ENCODE measurements around the gene NPB.

The NPB gene

DNA sequence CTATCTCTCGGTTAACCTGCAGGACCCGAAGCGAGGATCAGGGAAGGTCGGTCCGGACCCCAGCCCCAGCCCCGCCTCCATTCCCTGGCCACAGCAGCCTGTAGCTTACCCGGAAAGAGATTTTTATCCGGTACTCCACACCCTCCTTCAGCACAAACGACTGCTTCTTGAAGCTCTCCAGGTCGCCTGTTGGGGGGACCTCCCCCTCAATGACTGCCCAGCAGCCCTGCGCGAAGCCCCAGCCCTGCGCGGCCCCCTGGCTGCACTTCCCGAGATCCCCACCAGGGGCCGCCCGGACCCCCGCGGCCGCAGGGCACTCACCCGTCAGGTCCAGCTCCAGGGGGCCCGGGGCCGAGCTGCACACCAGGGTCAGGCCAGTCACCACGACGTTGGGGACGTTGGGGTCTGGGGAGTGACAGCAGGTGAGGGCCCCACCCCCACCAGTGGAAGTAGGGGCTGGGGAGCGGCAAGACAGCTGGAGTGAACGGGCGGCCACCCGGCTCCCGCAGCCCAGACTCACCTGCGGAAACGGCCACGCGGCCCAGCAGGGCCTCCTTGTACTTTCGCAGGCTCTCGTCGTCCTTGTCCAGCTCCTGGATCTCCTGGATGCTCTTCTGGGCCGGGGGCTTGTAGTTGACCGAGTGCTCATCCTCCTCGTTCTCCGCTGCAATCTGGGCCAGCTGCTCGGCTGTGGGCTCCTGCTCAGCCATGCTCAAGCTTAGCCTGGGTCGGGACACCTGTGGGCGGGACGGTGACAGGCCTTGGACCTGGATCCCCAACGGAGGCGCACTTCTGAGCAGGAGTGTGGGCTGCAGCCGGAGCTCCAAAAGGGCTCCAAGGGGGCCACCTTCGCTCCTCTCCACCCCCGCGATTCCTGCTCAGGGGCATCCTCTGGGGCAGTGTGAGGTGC is 32.6 kb upstream of the NPB start:
- peak; percentile 37 for DNase-seq (ENCODE audit: low read depth)

- DNase-seq (ENCODE audit: low read depth) = no peak
Measured at GRCh38 chr17:81870131-81870980, 31.7 kb upstream of the NPB start.

DNA sequence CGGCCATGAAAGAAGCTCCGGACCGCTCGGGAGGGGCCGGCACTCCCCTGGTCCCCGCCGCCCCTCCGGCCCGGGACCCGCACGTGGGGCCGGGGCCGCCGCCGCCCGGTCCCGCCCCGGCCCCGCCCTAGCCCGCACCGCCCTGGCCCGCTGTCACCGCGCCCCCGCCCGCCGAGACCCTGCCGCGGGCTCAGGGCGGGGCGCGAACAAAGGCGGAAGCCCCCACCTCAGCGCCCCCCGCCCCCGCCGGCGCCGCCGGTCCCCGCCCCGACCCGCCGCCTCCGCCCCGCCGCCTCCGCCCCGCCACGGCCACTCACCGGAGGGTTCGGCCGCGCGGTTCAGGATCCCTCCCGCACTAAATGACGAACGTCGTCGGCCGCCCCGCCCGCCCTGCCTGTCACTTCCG is 31.1 kb upstream of the NPB start, which contains the start of gene ARHGDIA:
TSS of gene ARHGDIA (minus strand) at position 357 of the 406 bp plus-strand sequence. CDS start 1,407 bp downstream, outside the sequence.
- DNase-seq (ENCODE audit: low read depth) = no peak

- peak; percentile 94 for DNase-seq (ENCODE audit: low read depth)
Measured at GRCh38 chr17:81871387-81872230, 30.4 kb upstream of the NPB start.

DNA sequence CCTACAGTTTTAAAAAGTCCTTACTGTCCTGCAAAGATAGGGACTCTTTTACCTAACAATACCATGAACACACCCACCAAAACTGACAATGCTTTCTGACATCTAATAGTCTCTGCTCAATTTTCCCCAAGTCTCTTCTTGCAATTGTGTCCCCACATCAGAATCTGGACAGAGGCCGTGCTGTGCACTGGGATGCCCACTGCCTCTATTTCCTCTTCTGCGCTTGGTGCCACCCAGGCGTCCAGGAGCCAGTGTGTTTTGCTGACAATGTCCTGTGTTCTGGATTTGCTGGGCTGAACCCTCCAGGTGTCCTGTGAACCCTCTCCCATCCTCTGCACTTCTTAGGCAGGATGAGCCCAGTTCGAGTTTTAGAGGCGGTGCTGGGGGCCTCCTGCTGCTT is 24.5 kb upstream of the NPB start:
- DNase-seq (ENCODE audit: low read depth) = no peak

- no peak for DNase-seq (ENCODE audit: low read depth)
Measured at GRCh38 chr17:81878294-81878693, 23.7 kb upstream of the NPB start.

GRCh38 chr17:81879121-81879520 is 22.9 kb upstream of the NPB start:
- no peak for DNase-seq (ENCODE audit: low read depth)

- no peak for DNase-seq (ENCODE audit: low read depth)
Measured at GRCh38 chr17:81884520-81884919, 17.5 kb upstream of the NPB start.

DNA sequence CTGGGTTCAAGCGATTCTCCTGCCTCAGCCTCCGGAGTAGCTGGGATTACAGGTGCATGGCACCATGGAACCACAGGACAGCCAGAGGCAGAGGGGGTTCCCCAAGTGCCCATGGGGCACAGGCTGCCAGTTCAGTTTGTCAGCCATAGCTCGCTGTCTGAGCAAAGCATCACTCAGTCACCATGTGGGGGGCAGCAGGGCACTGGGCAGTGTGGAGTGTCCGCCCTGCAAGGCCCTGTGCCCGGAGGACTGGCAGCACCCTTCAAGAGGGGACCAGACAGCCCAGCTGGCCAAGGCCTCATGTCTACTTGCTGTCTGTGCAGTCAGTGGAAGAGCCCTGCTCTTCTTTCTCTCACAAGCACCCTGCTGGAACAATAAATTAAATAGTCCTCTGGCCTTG is 17.1 kb upstream of the NPB start:
- DNase-seq (ENCODE audit: low read depth) = no peak

DNA sequence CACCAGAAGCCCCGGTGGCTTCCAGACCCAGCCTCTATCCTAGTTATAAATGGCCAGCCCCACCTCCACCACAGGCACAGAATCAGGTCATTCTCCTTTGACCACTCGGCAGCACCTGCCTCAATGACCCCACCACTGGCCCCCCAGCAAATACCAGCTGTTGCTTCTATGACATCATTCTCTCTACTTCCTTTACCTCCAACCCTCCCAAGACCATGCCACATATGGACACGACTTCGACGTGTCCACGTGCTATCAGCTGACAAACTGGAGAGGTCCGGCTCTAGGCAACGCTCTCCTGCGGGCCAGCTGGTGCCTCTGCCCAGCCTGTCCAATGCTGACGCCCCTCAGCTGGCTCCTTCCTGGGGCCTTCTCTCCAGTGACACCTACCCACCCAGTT is 16.6 kb upstream of the NPB start:
- no peak for DNase-seq (ENCODE audit: low read depth)

DNA sequence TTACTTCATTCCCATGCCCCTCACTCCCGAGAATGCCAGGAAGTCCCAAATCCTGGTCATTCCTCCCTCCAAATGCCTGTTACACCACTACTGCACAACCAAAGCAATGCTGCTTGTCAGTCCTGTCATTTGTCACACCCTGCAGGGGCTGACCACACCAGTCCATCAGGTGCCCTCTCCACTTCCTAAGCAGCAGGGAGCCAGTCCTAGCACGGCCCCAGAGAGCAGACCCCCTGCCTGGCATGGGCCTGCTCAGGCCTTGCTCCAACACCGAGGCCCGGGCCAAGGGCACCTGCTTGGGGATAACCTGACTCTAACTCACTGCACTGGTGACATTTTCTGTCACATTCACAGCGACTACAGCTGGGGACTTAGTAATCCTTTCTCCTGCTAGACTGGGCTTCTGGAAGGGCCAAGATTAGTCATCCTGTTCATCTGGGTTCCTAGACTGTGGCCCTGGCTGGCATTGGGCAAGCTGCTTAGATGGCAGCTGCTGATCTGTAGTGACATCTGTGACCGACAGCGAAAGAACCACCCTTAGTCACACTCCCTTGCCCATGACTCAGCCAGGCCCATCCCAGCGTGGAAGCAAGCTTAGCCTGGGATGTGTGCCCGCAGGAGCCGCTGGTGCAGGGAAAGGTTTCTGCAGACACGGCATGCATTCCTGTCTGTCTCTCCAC is 16.0 kb upstream of the NPB start:
- no peak for DNase-seq (ENCODE audit: low read depth)

- DNase-seq (ENCODE audit: low read depth) = no peak
Measured at GRCh38 chr17:81888105-81888987, 13.7 kb upstream of the NPB start.

GRCh38 chr17:81888988-81889595 is 12.9 kb upstream of the NPB start:
- no peak for DNase-seq (ENCODE audit: low read depth)

DNA sequence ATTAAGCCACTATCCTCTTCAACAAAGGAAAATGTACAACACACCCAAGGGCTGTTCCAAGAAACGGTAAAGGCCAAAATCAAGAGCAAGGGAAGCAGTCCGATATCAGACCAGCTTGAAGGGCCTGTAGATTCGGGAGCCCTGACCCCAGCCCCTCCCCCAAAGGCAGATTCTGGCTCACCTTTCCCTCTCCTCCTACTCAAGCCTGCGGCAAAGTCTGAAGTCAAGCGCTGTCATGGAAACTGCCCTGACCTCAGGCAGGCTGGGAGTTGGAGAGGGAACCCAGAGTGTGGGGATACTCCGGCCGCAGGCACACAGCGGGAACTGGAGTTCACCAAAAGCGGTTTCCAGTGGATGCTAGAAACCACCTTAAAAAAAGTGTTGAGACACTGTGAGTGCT is 12.4 kb upstream of the NPB start:
- DNase-seq (ENCODE audit: low read depth) = no peak

- no peak for DNase-seq (ENCODE audit: low read depth)
Measured at GRCh38 chr17:81890447-81891302, 11.4 kb upstream of the NPB start.

DNA sequence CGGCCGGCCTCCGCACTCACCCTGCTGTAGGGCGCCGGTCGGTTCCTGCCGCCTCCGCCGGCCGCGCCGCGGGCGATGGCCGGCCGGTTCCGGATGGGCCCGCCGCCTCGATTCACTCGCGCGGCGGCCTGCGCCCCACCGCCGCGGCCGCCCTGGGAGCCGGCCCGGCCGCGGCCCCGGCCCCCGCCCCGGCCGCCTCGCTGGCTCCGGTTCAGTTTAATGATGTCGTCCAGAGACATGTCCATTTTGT is 10.8 kb upstream of the NPB start:
- no peak for DNase-seq (ENCODE audit: low read depth)

GRCh38 chr17:81895400-81895799 is 6.6 kb upstream of the NPB start:
- DNase-seq (ENCODE audit: low read depth) = no peak

- DNase-seq (ENCODE audit: low read depth) = no peak
Measured at GRCh38 chr17:81898029-81898866, 3.8 kb upstream of the NPB start.
